Measurements from ENCODE around the gene TGFBR3. TPM values are rescaled to one million over a fixed set of nuclear protein-coding genes. Genes with fewer than 3 reads are reported as not detected.

Gene TGFBR3
- total and polyA plus RNA-seq, 9 of the 15 experiments (the other 6 are each of a cell fraction or from before 2014, with no cell fraction given), result 3.6 to 32.4 (median 15.6) TPM

DNA sequence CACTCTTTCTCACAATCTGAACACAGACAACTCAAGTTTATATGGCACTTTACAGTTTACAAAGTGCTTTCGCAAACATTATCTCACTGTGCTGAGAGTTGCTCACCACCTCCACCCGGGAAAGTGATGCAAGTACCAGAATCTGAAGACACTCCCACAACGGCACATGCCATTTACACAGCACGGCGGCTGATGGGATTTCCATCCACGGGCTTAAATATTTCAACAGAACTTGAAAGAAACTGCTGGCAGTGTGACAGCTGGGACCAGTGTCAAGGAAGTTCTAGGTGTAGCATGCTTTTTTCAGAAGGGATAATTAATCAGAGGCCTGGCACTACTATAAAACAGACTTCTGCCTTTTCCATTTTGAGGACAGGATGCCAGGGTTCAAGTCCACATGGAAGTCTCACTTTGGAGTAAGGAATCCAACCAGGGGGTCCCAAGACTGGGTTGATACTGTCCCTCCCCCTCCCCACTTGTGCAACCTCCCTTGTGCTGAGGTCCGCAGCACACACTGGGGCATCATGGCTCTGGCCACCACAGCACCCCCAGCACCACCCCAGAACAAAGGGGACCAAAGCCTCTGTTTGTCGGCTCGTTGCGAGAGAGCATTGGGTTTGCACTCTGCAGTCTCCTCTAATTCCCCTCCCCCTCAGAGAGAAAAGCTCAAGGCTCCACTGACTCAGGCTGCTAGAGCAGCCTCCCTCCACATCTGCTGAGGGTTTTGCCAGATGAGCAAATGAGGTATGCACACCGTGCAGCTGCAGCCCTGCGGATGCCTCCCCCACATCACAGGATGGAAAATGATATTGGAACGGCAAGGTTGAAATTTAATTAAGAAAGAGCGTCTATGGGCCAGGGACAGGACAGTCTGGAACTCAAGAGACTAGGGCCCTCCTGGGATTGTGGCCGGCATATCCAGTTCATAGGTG, 154.9 kb downstream of the TGFBR3 start (continued):
- TF ChIP-seq NR2F6 (CRISPR knock-in tag; IDR thresholded peaks at IDR 0.05) (no peak), CBX3 (IDR thresholded peaks at IDR 0.05; ENCODE audit: borderline replicate concordance in 1 of 2, low read length in 2 of 2) (peak in 1 of 2 experiments; percentile 52; a peak in 1 of 3 replicates), ZSCAN29 (IDR thresholded peaks at IDR 0.05) (no peak), FOS (IDR thresholded peaks at IDR 0.05; ENCODE audit: extremely low read depth, insufficient read length) (no peak), CEBPG (CRISPR knock-in tag; IDR thresholded peaks at IDR 0.05) (peak; percentile 86), CEBPG (tag; conservative IDR thresholded peaks at IDR 0.05 in 1 of 2, IDR thresholded peaks at IDR 0.05 in 1 of 2) (peak; percentile 90 to 93), CC2D1A (IDR thresholded peaks at IDR 0.05) (no peak), CGGBP1 (CRISPR knock-in tag; IDR thresholded peaks at IDR 0.05) (no peak), PML (IDR thresholded peaks at IDR 0.05; ENCODE audit: low read length) (peak; percentile 36; the same call in 1 of the 2 replicates), EP300 (IDR thresholded peaks at IDR 0.05; ENCODE audit: low read length) (peak; percentile 65; the same call in 1 of the 2 replicates), NELFE (IDR thresholded peaks at IDR 0.05; ENCODE audit: insufficient read depth, insufficient read length) (no peak), PBX2 (CRISPR knock-in tag; IDR thresholded peaks at IDR 0.05; ENCODE audit: low read depth) (no peak), PBX2 (tag; conservative IDR thresholded peaks at IDR 0.05; ENCODE audit: low read depth) (peak; percentile 20; the same call in 1 of the 2 replicates), SMARCA4 (IDR thresholded peaks at IDR 0.05) (peak; percentile 37; the same call in 1 of the 2 replicates), TAF9B (IDR thresholded peaks at IDR 0.05; ENCODE audit: partially characterized antibody) (no peak), WHSC1 (IDR thresholded peaks at IDR 0.05; ENCODE audit: low read length) (peak; percentile 71), NFATC3 (IDR thresholded peaks at IDR 0.05) (no peak), ARNT (IDR thresholded peaks at IDR 0.05) (no peak), ARID1B (IDR thresholded peaks at IDR 0.05) (peak; percentile 59), TAF1 (IDR thresholded peaks at IDR 0.05; ENCODE audit: control insufficient read depth, extremely low read depth, insufficient read depth, low read length, severe bottlenecking) (peak; percentile 35), HINFP (tag; conservative IDR thresholded peaks at IDR 0.05; ENCODE audit: low read depth) (0 out of 2 replicates have a peak, but pooled peaks have one; percentile 21), POLR2G (IDR thresholded peaks at IDR 0.05; ENCODE audit: low read depth, low read length) (no peak), SMARCA5 (IDR thresholded peaks at IDR 0.05) (0 out of 2 replicates have a peak, but pooled peaks have one; percentile 9)
- TF ChIP-seq, protein P1, sequence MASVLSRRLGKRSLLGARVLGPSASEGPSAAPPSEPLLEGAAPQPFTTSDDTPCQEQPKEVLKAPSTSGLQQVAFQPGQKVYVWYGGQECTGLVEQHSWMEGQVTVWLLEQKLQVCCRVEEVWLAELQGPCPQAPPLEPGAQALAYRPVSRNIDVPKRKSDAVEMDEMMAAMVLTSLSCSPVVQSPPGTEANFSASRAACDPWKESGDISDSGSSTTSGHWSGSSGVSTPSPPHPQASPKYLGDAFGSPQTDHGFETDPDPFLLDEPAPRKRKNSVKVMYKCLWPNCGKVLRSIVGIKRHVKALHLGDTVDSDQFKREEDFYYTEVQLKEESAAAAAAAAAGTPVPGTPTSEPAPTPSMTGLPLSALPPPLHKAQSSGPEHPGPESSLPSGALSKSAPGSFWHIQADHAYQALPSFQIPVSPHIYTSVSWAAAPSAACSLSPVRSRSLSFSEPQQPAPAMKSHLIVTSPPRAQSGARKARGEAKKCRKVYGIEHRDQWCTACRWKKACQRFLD (CRISPR knock-in tag; IDR thresholded peaks at IDR 0.05), result peak; percentile 11; the same call in 1 of the 2 replicates
